Thoracic aorta (tissue), 2 donors: ENCODE results near the gene RETREG1. TPM values are rescaled to one million over a fixed set of nuclear protein-coding genes. Genes with fewer than 3 reads are reported as not detected.

Experiments used
- ATAC-seq: fragments of 150-250 bp; one replicate; pipeline ENCODE4 v1.8.0; 2017; ENCODE audit warnings: low read depth; ENCODE audit not compliant: insufficient number of reproducible peaks, low FRiP score
- DNase-seq: peaks from one replicate; pipeline ENCODE4 v3.0.0-alpha.2; 2020; ENCODE audit warnings: low spot score
- H3K27ac ChIP-seq, 2 donors: fragments of 200-600 bp; sonication (generic); 1 replicate in 1 of 2; 2 replicates in 1 of 2; pipeline ENCODE4 v1.5.1; 2016; ENCODE audit warnings: mild to moderate bottlenecking in 2 of 2, moderate library complexity in 2 of 2
- H3K27me3 ChIP-seq: fragments of 200-600 bp; sonication (generic); replicated peaks from 2 replicates; pipeline ENCODE4 v1.6.0; 2016; ENCODE audit warnings: mild to moderate bottlenecking; ENCODE audit not compliant: insufficient read depth
- H3K36me3 ChIP-seq: fragments of 200-600 bp; sonication (generic); one replicate; pipeline ENCODE4 v1.5.1; 2016
- H3K4me1 ChIP-seq, 2 donors: fragments of 200-600 bp; sonication (generic); 1 replicate in 1 of 2; 2 replicates in 1 of 2; pipeline versions ENCODE4 v1.5.1 to v1.6.0; 2016; ENCODE audit warnings: low read depth in 2 of 2, mild to moderate bottlenecking in 1 of 2; ENCODE audit not compliant: control insufficient read depth in 1 of 2
- H3K4me3 ChIP-seq: fragments of 200-600 bp; sonication (generic); 2 replicates; pipeline ENCODE4 v1.5.1; 2016; ENCODE audit warnings: mild to moderate bottlenecking
- H3K9me3 ChIP-seq: fragments of 200-600 bp; sonication (generic); 2 replicates; pipeline ENCODE4 v1.5.1; 2016
- total RNA-seq, 2 donors: library from RNA; depleted of rRNA; stranded (reverse); fragments of >200 nt; gene quantifications; one replicate each; pipeline versions ENCODE4 v1.1.0 to v1.2.3, GENCODE V29; 2016
- TF ChIP-seq, protein P1 (sequence below): fragments of 200-600 bp; sonication (generic); IDR thresholded peaks from one replicate; pipeline ENCODE4 v1.5.1; 2019; ENCODE audit warnings: antibody characterized with exemption

RETREG1 gene
- total RNA-seq, 2 donors from 2014 or later: 3.8 to 6.5 TPM

DNA sequence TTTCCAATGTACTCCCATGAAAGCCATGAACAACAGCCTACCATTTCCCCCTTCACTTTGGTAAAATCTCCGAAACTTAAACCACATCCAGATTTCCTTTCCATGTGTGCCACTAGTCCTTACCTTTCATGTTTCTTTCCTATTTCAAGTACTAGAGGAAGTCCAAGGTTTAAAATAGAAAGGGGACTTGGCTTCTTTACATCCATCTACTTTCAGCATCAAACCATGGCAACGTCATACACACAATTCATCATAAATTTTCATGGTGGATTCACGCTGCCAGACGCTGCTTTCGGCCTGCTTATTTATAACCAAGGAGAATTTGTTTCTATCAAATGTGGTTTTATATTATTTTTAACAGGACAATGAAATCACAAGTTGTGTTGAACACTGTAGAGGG is 92.5 kb downstream of the RETREG1 start:
- no peak overlapping the region for H3K27ac ChIP-seq
- peaks cover 0 to 4% of the 10 kb centered on the region in 2 donors for H3K4me1 ChIP-seq
- no peaks in the 10 kb centered on the region for H3K27me3 ChIP-seq
- no peak overlapping the region for H3K4me3 ChIP-seq
- H3K9me3 ChIP-seq: no peaks in the 10 kb centered on the region
- ATAC-seq: no peak
- TF ChIP-seq, protein P1, sequence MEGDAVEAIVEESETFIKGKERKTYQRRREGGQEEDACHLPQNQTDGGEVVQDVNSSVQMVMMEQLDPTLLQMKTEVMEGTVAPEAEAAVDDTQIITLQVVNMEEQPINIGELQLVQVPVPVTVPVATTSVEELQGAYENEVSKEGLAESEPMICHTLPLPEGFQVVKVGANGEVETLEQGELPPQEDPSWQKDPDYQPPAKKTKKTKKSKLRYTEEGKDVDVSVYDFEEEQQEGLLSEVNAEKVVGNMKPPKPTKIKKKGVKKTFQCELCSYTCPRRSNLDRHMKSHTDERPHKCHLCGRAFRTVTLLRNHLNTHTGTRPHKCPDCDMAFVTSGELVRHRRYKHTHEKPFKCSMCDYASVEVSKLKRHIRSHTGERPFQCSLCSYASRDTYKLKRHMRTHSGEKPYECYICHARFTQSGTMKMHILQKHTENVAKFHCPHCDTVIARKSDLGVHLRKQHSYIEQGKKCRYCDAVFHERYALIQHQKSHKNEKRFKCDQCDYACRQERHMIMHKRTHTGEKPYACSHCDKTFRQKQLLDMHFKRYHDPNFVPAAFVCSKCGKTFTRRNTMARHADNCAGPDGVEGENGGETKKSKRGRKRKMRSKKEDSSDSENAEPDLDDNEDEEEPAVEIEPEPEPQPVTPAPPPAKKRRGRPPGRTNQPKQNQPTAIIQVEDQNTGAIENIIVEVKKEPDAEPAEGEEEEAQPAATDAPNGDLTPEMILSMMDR: no peak
- no peaks in the 10 kb centered on the region for H3K36me3 ChIP-seq
- DNase-seq: no peak

DNA sequence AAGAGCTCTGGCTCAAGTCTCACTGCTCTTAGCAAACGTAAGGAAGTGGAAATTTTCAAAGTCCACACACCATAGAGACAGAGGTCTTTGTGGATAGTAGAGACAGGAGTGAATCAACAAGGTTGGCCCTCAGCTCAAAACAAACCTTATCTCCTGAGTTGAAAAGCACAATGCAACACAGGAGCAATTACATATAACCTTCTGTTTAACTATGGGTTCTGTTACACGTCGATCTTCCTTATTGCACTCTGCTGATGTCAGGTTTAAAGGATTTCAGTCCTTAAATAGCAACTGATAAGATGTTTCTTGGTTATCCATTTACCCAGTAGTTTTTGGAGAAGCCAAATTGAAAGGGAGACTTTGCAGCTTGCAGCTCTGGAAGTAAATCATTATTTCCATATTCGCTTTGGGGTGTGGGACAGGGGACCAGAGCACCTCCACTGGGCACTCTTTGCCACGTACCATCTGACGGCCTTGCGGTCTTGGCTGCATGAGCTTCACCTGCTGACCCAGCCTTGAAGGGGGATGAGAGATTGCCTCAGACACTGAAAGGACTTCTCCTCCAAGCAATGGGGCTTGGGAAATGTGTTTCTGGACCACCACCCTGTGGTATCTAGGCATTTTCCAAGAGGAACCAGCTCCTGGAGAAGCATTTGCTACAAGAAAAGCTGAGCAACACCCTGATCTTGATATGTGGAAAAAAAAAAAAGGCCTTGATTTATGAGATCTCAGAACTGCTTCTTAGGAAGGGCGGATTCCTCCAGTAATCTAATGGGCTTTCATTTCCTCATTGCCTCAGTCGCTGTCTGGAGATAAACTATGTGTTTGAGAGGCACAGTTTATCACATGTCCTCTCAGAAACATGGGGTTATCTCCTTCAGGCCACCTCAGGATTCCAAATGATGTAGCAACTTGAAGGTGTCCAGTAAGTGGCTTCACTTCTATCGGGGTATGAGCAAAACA is 95.0 kb downstream of the RETREG1 start:
- Histone ChIP-seq H3K36me3 (no peaks in the 10 kb centered on the region), H3K27ac (no peak overlapping the region), H3K27me3 (no peaks in the 10 kb centered on the region), H3K4me1 (peaks cover 0 to 4% of the 10 kb centered on the region in 2 donors), H3K4me3 (no peak overlapping the region), H3K9me3 (no peaks in the 10 kb centered on the region)
- TF ChIP-seq, protein P1: no peak
- DNase-seq: no peak
- no peak for ATAC-seq

DNA sequence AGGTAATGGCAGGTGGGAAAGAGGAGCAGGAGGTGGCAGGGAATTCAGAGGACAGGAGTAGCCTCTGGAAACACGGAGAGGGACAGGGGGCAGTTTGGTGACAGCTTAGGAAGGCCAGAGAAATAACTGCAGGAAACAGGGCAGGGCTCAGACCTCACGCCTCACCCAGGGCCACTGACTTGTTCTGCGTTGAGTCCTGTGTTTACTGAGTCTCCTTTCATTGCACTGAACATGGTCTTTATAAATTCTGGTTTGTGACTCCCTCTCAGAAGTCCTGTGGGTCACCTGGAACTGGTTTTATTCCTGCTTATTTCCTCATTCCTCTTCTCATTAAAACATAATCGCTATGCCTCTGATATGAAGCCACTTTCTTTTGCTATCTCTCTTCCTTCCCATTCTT is 96.0 kb downstream of the RETREG1 start:
- Histone ChIP-seq H3K27ac (no peak overlapping the region), H3K27me3 (no peaks in the 10 kb centered on the region), H3K4me1 (peaks cover 0 to 4% of the 10 kb centered on the region in 2 donors), H3K4me3 (no peak overlapping the region), H3K36me3 (no peaks in the 10 kb centered on the region), H3K9me3 (no peaks in the 10 kb centered on the region)
- ATAC-seq (no peak), DNase-seq (no peak)
- TF ChIP-seq, protein P1: no peak

DNA sequence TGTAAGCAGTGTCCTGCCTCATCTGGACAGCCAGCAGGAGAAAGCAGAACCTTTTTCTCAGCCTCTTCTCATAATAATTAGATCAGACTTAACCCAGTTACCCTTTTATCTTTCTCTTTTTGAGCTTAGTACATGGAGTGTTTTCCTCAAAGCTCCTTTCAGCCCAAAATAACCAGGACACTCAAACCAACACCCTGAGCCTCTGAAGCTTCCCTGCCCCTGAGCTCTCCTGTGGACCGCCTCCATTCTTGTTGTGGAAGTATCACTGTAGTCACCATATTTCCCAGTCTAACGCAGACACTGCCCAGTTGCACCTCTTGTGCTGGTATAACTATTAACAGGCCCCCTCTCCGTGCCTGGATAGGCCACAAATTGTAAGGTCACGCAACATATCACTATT is 97.4 kb downstream of the RETREG1 start:
- DNase-seq (no peak), ATAC-seq (no peak)
- H3K27me3 ChIP-seq: no peaks in the 10 kb centered on the region
- H3K9me3 ChIP-seq: no peaks in the 10 kb centered on the region
- H3K36me3 ChIP-seq: no peaks in the 10 kb centered on the region
- H3K4me3 ChIP-seq: no peak overlapping the region
- TF ChIP-seq, protein P1: no peak
- peaks cover 0 to 4% of the 10 kb centered on the region in 2 donors for H3K4me1 ChIP-seq
- no peak overlapping the region for H3K27ac ChIP-seq

DNA sequence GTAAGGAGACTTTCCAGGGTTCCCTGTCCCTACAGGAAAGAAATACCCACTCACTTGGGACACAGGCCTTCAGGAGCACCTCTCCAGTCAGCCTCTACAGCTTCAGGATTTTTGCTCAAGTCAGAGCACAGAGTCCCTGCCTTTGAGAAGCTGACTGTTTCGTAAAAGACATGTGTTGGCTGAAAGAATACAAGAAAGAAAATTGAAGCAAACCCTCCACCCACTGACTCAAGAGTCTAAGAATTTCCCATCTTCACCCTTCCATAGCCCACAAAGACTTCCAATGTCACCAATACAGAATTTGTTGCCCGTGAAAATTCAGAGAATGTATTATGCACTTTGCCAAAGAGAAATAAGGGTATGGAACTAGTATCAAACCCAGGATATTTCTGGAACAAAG is 98.2 kb downstream of the RETREG1 start:
- Histone ChIP-seq H3K27me3 (no peaks in the 10 kb centered on the region), H3K27ac (no peak overlapping the region), H3K9me3 (no peaks in the 10 kb centered on the region), H3K4me3 (no peak overlapping the region), H3K4me1 (no peaks in the 10 kb centered on the region), H3K36me3 (no peaks in the 10 kb centered on the region)
- no peak for DNase-seq
- ATAC-seq: no peak
- TF ChIP-seq, protein P1: no peak
